Measurements from ENCODE around the gene HDAC4.

HDAC4 gene

DNA sequence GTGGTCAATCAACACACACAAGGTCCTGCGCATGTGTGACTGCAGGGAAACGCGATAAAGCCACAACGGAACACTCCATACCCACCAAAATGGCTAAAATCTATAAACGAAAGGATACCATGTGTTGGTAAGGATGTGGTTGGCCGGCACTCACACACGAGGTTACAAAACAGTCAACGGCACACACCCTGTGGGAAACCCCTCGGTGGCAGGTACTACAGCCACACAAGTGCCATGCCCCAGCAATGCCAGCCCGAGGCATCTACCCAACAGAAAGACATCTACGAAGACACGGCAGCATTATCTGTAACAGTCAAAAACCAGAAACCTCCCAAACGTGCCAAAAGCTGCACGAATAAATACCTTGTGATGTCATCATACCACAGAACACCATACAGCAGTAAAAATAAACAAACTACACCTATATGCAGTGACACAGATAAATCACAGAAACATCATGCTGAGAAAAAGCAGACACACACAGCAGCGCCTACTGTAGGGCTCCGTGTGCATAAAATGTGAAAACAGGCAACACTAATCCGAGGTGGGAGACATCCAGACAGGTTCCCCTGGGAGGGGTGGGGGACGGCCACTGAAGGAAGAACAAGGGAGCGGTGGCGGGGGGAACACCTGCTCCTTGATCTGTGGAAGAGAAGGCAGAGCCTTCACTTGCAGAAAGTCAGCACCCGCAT lies 36.7 kb downstream of the HDAC4 start:
- Histone ChIP-seq H3K27ac (ENCODE audit: low read length) (no peak overlapping the region), H3K9me2 (replicated peaks; ENCODE audit: insufficient read depth, low read length) (no peaks in the 10 kb centered on the region), H3K9me3 (replicated peaks; ENCODE audit: insufficient read depth, low read length) (no peaks in the 10 kb centered on the region), H3K36me3 (replicated peaks; ENCODE audit: insufficient read depth, low read length) (no peaks in the 10 kb centered on the region), H3K4me1 (ENCODE audit: low read length) (no peaks in the 10 kb centered on the region), H3K9ac (ENCODE audit: low read length) (no peak overlapping the region), H3F3A (ENCODE audit: insufficient read depth, low read length) (no peaks in the 10 kb centered on the region), H3K79me2 (ENCODE audit: low read length) (peaks cover 46% of the 10 kb centered on the region), H3K27me3 (replicated peaks; ENCODE audit: insufficient read depth, low read length) (no peaks in the 10 kb centered on the region), H3K4me3 (ENCODE audit: low read length) (no peak overlapping the region), H4K20me1 (ENCODE audit: insufficient read depth, low read length) (no peaks in the 10 kb centered on the region), H3K4me2 (ENCODE audit: low read depth, low read length) (no peak overlapping the region), H2AFZ (ENCODE audit: low read length) (no peak overlapping the region)
- TF ChIP-seq EZH2phosphoT487 (IDR thresholded peaks at IDR 0.05; ENCODE audit: low read length) (no peak), EZH2 (optimal IDR thresholded peaks at IDR 0.05; ENCODE audit: low read depth, low read length) (no peak)
- TF ChIP-seq, protein P1, sequence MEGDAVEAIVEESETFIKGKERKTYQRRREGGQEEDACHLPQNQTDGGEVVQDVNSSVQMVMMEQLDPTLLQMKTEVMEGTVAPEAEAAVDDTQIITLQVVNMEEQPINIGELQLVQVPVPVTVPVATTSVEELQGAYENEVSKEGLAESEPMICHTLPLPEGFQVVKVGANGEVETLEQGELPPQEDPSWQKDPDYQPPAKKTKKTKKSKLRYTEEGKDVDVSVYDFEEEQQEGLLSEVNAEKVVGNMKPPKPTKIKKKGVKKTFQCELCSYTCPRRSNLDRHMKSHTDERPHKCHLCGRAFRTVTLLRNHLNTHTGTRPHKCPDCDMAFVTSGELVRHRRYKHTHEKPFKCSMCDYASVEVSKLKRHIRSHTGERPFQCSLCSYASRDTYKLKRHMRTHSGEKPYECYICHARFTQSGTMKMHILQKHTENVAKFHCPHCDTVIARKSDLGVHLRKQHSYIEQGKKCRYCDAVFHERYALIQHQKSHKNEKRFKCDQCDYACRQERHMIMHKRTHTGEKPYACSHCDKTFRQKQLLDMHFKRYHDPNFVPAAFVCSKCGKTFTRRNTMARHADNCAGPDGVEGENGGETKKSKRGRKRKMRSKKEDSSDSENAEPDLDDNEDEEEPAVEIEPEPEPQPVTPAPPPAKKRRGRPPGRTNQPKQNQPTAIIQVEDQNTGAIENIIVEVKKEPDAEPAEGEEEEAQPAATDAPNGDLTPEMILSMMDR (IDR thresholded peaks at IDR 0.05; ENCODE audit: low read length) = no peak
- DNase-seq = no peak

DNA sequence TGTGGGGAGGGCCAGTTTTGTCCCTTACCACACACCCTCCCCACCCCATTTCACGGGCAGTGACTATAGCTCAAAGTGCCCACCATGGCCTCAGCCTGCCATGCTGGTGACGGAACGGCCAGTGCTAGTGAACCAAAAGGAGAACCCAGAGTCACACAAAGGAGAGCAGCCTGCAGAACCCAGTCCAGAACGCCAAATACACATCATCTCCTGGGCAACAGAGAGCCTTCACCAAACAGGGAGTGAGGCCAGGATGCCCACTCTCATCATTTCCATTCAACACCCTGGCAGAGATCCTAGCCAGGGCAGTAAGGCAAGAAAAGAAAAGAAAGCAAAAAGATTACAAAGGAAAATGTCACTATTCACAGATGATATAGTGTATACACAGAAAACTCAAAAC lies 38.3 kb downstream of the HDAC4 start:
- Histone ChIP-seq H4K20me1 (ENCODE audit: insufficient read depth, low read length) (no peaks in the 10 kb centered on the region), H3K79me2 (ENCODE audit: low read length) (peaks cover 46% of the 10 kb centered on the region), H3K27ac (ENCODE audit: low read length) (no peak overlapping the region), H2AFZ (ENCODE audit: low read length) (no peak overlapping the region), H3K4me1 (ENCODE audit: low read length) (no peaks in the 10 kb centered on the region), H3K27me3 (replicated peaks; ENCODE audit: insufficient read depth, low read length) (no peaks in the 10 kb centered on the region), H3K36me3 (replicated peaks; ENCODE audit: insufficient read depth, low read length) (no peaks in the 10 kb centered on the region), H3K9me3 (replicated peaks; ENCODE audit: insufficient read depth, low read length) (no peaks in the 10 kb centered on the region), H3K9ac (ENCODE audit: low read length) (no peak overlapping the region), H3K9me2 (replicated peaks; ENCODE audit: insufficient read depth, low read length) (no peaks in the 10 kb centered on the region), H3K4me2 (ENCODE audit: low read depth, low read length) (no peak overlapping the region), H3F3A (ENCODE audit: insufficient read depth, low read length) (no peaks in the 10 kb centered on the region), H3K4me3 (ENCODE audit: low read length) (no peak overlapping the region)
- TF ChIP-seq EZH2 (optimal IDR thresholded peaks at IDR 0.05; ENCODE audit: low read depth, low read length) (no peak), EZH2phosphoT487 (IDR thresholded peaks at IDR 0.05; ENCODE audit: low read length) (no peak)
- TF ChIP-seq, protein P1 (IDR thresholded peaks at IDR 0.05; ENCODE audit: low read length) = no peak
- DNase-seq = no peak

DNA sequence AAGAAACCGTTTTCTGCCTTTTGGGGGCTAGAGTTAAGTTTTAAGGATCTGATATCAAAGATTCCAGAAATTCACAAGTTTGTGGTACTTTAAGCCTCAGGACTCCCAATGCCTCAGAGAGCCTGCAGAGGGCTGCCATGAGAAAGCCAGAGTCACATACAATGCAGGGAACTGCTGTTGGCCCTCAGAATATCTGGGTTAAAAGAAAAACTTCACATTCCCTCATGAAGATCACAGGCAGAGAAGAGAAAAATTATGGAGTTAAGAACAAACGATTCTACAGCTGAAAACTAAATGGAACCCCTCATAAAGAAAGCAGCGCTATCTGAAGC lies 39.5 kb downstream of the HDAC4 start:
- DNase-seq = no peak
- Histone ChIP-seq H4K20me1 (ENCODE audit: insufficient read depth, low read length) (no peaks in the 10 kb centered on the region), H3K27me3 (replicated peaks; ENCODE audit: insufficient read depth, low read length) (no peaks in the 10 kb centered on the region), H3K4me3 (ENCODE audit: low read length) (no peak overlapping the region), H3K36me3 (replicated peaks; ENCODE audit: insufficient read depth, low read length) (no peaks in the 10 kb centered on the region), H3K4me2 (ENCODE audit: low read depth, low read length) (no peak overlapping the region), H3K9me3 (replicated peaks; ENCODE audit: insufficient read depth, low read length) (no peaks in the 10 kb centered on the region), H3K4me1 (ENCODE audit: low read length) (no peaks in the 10 kb centered on the region), H3K27ac (ENCODE audit: low read length) (no peak overlapping the region), H3F3A (ENCODE audit: insufficient read depth, low read length) (no peaks in the 10 kb centered on the region), H2AFZ (ENCODE audit: low read length) (no peak overlapping the region), H3K79me2 (ENCODE audit: low read length) (peaks cover 46% of the 10 kb centered on the region), H3K9ac (ENCODE audit: low read length) (no peak overlapping the region), H3K9me2 (replicated peaks; ENCODE audit: insufficient read depth, low read length) (no peaks in the 10 kb centered on the region)
- TF ChIP-seq, protein P1 (IDR thresholded peaks at IDR 0.05; ENCODE audit: low read length) = no peak
- TF ChIP-seq EZH2 (optimal IDR thresholded peaks at IDR 0.05; ENCODE audit: low read depth, low read length) = no peak
- TF ChIP-seq EZH2phosphoT487 (IDR thresholded peaks at IDR 0.05; ENCODE audit: low read length) = no peak
